Astrocyte (in vitro differentiated cells and primary cell): ENCODE data around the gene PAFAH2. TPM values are rescaled to one million over a fixed set of nuclear protein-coding genes. Genes with fewer than 3 reads are reported as not detected.

Experiments used
- DNase-seq: peaks from one replicate; pipeline ENCODE4 v3.0.0-alpha.2; 2010; ENCODE audit warnings: low read depth
- FAIRE-seq: peaks from 2 replicates; lab custom pipeline; 2011; peaks lifted over from hg19 to GRCh38; lab: Jason Lieb, UNC
- H2AFZ ChIP-seq: 2 replicates; pipeline ENCODE4 v1.6.0; 2012; ENCODE audit warnings: low read depth, low read length, inconsistent platforms
- H3K27ac ChIP-seq: 2 replicates; pipeline ENCODE4 v1.5.1; 2011; ENCODE audit warnings: low read depth, low read length, inconsistent platforms
- H3K27me3 ChIP-seq: 2 replicates; pipeline ENCODE4 v1.6.0; 2011; ENCODE audit warnings: low read length, inconsistent platforms; ENCODE audit not compliant: insufficient read depth
- H3K36me3 ChIP-seq: 2 replicates; pipeline ENCODE4 v1.5.1; 2011; ENCODE audit warnings: low read length, inconsistent platforms; ENCODE audit not compliant: insufficient read depth
- H3K4me1 ChIP-seq: 2 replicates; pipeline ENCODE4 v1.5.1; 2011; ENCODE audit warnings: low read length, inconsistent platforms; ENCODE audit not compliant: insufficient read depth
- H3K4me2 ChIP-seq: 2 replicates; pipeline ENCODE4 v1.6.0; 2012; ENCODE audit warnings: low read length, inconsistent platforms
- H3K4me3 ChIP-seq: 2 replicates; pipeline ENCODE4 v1.5.1; 2011; ENCODE audit warnings: low read depth, mild to moderate bottlenecking, low read length, inconsistent platforms; ENCODE audit not compliant: insufficient read depth
- H3K79me2 ChIP-seq: 2 replicates; pipeline ENCODE4 v1.6.0; 2012; ENCODE audit warnings: mild to moderate bottlenecking, low read length, inconsistent platforms; ENCODE audit not compliant: insufficient read depth
- H3K9ac ChIP-seq: 2 replicates; pipeline ENCODE4 v1.6.0; 2012; ENCODE audit warnings: mild to moderate bottlenecking, low read length, inconsistent platforms
- H3K9me3 ChIP-seq: 2 replicates; pipeline ENCODE4 v1.5.1; 2012; ENCODE audit warnings: low read depth, mild to moderate bottlenecking, low read length, inconsistent platforms; ENCODE audit not compliant: insufficient read depth
- H4K20me1 ChIP-seq: 2 replicates; pipeline ENCODE4 v1.6.0; 2012; ENCODE audit warnings: low read length, inconsistent platforms; ENCODE audit not compliant: insufficient read depth
- H3K27ac Mint-ChIP-seq: one replicate; pipeline ENCODE4 v1.8.0; 2021; ENCODE audit warnings: mild to moderate bottlenecking, mixed read lengths; ENCODE audit not compliant: unreplicated experiment
- H3K27me3 Mint-ChIP-seq: one replicate; pipeline ENCODE4 v1.8.0; 2021; ENCODE audit warnings: low read depth, mixed read lengths; ENCODE audit not compliant: unreplicated experiment
- H3K36me3 Mint-ChIP-seq: one replicate; pipeline ENCODE4 v1.8.0; 2021; ENCODE audit warnings: low read depth, mixed read lengths; ENCODE audit not compliant: unreplicated experiment
- H3K4me1 Mint-ChIP-seq: one replicate; pipeline ENCODE4 v1.8.0; 2021; ENCODE audit warnings: low read depth, mixed read lengths; ENCODE audit not compliant: unreplicated experiment
- H3K4me3 Mint-ChIP-seq: one replicate; pipeline ENCODE4 v1.8.0; 2021; ENCODE audit warnings: mild to moderate bottlenecking, moderate library complexity, mixed read lengths; ENCODE audit not compliant: unreplicated experiment
- H3K9me3 Mint-ChIP-seq: one replicate; pipeline ENCODE4 v1.8.0; 2021; ENCODE audit warnings: mild to moderate bottlenecking, mixed read lengths; ENCODE audit not compliant: unreplicated experiment
- CTCF ChIP-seq: IDR thresholded peaks from 2 replicates; pipeline ENCODE4 v1.5.1; 2011; ENCODE audit warnings: low read depth, mild to moderate bottlenecking, inconsistent platforms, low read length, moderate library complexity; ENCODE audit not compliant: insufficient read depth
- EZH2 ChIP-seq: IDR thresholded peaks from 2 replicates; pipeline ENCODE4 v1.6.1; 2012; ENCODE audit warnings: mild to moderate bottlenecking, low read length, inconsistent platforms; ENCODE audit not compliant: insufficient read depth
- total RNA-seq: library from RNA; stranded (reverse); gene quantifications from 2 replicates; pipeline ENCODE4 v1.2.1, GENCODE V29; 2021

PAFAH2 gene
- total RNA-seq, 1 donor from 2014 or later, result 14.1 TPM

GRCh38 chr1:26023826-26024225, 26.0 kb upstream of the PAFAH2 start:
- Histone ChIP-seq H3K36me3 (no peaks in the 10 kb centered on the region), H3K27me3 (no peaks in the 10 kb centered on the region), H3K4me1 (peaks cover 65% of the 10 kb centered on the region), H4K20me1 (no peaks in the 10 kb centered on the region), H3K27ac (no peak overlapping the region), H3K4me2 (peak overlapping the region; percentile 84), H3K9me3 (no peaks in the 10 kb centered on the region), H2AFZ (no peak overlapping the region), H3K4me3 (peak overlapping the region; percentile 60), H3K79me2 (peaks cover 23% of the 10 kb centered on the region), H3K9ac (peak overlapping the region; percentile 47)
- Mint-ChIP-seq H3K4me1 (peaks cover 47% of the 10 kb centered on the region), H3K36me3 (peaks cover 3% of the 10 kb centered on the region), H3K9me3 (no peaks in the 10 kb centered on the region), H3K4me3 (peak overlapping the region; percentile 81), H3K27ac (no peak overlapping the region), H3K27me3 (no peaks in the 10 kb centered on the region)
- no peak for DNase-seq
- no peak for FAIRE-seq
- TF ChIP-seq CTCF (no peak), EZH2 (no peak)

DNA sequence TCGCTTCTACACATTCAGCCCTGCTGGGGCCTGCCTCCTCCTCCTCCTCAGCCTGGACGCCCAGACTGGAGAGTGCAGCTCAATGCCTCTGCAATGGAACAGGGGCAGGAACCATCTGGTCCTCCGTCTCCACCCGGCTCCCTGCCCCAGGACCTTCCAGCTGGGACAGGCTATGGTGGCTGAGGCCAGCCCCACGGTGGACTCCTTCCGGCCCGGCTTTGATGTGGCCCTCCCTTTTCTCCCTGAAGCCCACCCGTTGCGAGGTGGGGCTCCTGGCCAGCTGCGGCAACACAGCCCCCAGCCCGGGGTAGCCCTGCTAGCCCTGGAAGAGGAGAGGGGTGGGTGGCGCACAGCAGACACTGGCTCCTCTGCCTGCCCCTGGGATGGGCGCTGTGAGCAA, 25.1 kb upstream of the PAFAH2 start:
- FAIRE-seq, result no peak
- no peak overlapping the region for H3K27ac Mint-ChIP-seq
- Histone ChIP-seq H4K20me1 (no peaks in the 10 kb centered on the region), H3K4me3 (peak overlapping the region; percentile 60), H3K9ac (peak overlapping the region; percentile 39), H3K9me3 (no peaks in the 10 kb centered on the region), H3K4me2 (peak overlapping the region; percentile 84), H3K36me3 (no peaks in the 10 kb centered on the region), H3K4me1 (peaks cover 70% of the 10 kb centered on the region), H3K79me2 (peaks cover 23% of the 10 kb centered on the region), H2AFZ (no peak overlapping the region), H3K27me3 (no peaks in the 10 kb centered on the region), H3K27ac (no peak overlapping the region)
- peaks cover 53% of the 10 kb centered on the region for H3K4me1 Mint-ChIP-seq
- peaks cover 3% of the 10 kb centered on the region for H3K36me3 Mint-ChIP-seq
- no peak for DNase-seq
- H3K9me3 Mint-ChIP-seq, result no peaks in the 10 kb centered on the region
- TF ChIP-seq EZH2 (no peak), CTCF (no peak)
- no peaks in the 10 kb centered on the region for H3K27me3 Mint-ChIP-seq
- H3K4me3 Mint-ChIP-seq, result peak overlapping the region; percentile 81

DNA sequence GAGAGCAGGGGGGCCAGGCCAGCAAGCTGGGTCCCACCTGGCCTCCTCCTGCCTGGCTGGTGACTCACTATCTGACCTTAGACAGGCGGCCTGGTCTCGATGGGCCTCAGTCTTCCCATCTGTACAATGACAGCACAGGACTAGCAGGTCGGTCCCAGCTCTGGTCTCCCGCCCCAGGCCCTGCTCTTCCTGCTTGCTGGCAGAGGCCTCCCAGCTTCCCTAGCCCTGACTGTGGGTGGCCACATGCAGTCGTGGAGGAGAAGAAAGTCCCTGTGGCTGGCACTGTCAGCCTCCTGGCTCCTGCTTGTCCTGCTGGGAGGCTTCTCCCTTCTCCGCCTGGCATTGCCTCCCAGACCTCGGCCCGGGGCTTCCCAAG, 24.5 kb upstream of the PAFAH2 start:
- FAIRE-seq, result no peak
- no peaks in the 10 kb centered on the region for H3K27me3 Mint-ChIP-seq
- H4K20me1 ChIP-seq, result no peaks in the 10 kb centered on the region
- peak overlapping the region; percentile 81 for H3K4me3 Mint-ChIP-seq
- H3K27ac ChIP-seq, result no peak overlapping the region
- no peaks in the 10 kb centered on the region for H3K9me3 ChIP-seq
- peak overlapping the region; percentile 84 for H3K4me2 ChIP-seq
- DNase-seq, result no peak
- TF ChIP-seq CTCF (no peak), EZH2 (no peak)
- H3K9me3 Mint-ChIP-seq, result no peaks in the 10 kb centered on the region
- no peak overlapping the region for H2AFZ ChIP-seq
- peaks cover 3% of the 10 kb centered on the region for H3K36me3 Mint-ChIP-seq
- no peaks in the 10 kb centered on the region for H3K27me3 ChIP-seq
- no peak overlapping the region for H3K27ac Mint-ChIP-seq
- peak overlapping the region; percentile 60 for H3K4me3 ChIP-seq
- peaks cover 53% of the 10 kb centered on the region for H3K4me1 Mint-ChIP-seq
- H3K79me2 ChIP-seq, result peaks cover 23% of the 10 kb centered on the region
- no peaks in the 10 kb centered on the region for H3K36me3 ChIP-seq
- H3K4me1 ChIP-seq, result peaks cover 69% of the 10 kb centered on the region
- H3K9ac ChIP-seq, result peak overlapping the region; percentile 39
